Sigmoid colon (tissue), 7 donors: Measurements from ENCODE around the gene BLTP2. TPM values are rescaled to one million over a fixed set of nuclear protein-coding genes. Genes with fewer than 3 reads are reported as not detected.
A peak's percentile ranks its signal among the peaks of the same experiment; 100 is the strongest.

Source experiments
- DNase-seq: peaks from one replicate; pipeline ENCODE4 v3.0.0-alpha.2; 2019
- H3K27ac ChIP-seq, 4 donors: fragments of 200-600 bp; sonication (generic); one replicate each; pipeline ENCODE4 v1.5.1; 2016 to 2019; ENCODE audit warnings: mild to moderate bottlenecking in 1 of 4
- H3K27me3 ChIP-seq, 3 donors: fragments of 200-600 bp; sonication (generic); one replicate each; pipeline ENCODE4 v1.5.1; 2019; ENCODE audit warnings: mild to moderate bottlenecking in 1 of 3
- H3K36me3 ChIP-seq, 4 donors: fragments of 200-600 bp; sonication (generic); one replicate each; pipeline ENCODE4 v1.5.1; 2016 to 2019
- H3K4me1 ChIP-seq, 4 donors: fragments of 200-600 bp; sonication (generic); one replicate each; pipeline ENCODE4 v1.5.1; 2017 to 2019
- H3K4me3 ChIP-seq, 4 donors: fragments of 200-600 bp; sonication (generic); one replicate each; pipeline ENCODE4 v1.5.1; 2017 to 2019; ENCODE audit warnings: mild to moderate bottlenecking in 2 of 4, moderate library complexity in 1 of 4
- H3K9me3 ChIP-seq, 4 donors: fragments of 200-600 bp in 3 of 4; sonication (generic) in 3 of 4; one replicate each; pipeline versions ENCODE4 v1.5.1 to v1.6.1; 2013 to 2019
- CTCF ChIP-seq, 4 experiments: fragments of 450-650 bp in 3 of 4; fragments of 200-600 bp in 1 of 4; IDR thresholded peaks; one replicate each; pipeline ENCODE4 v1.5.1; 2016 to 2019; ENCODE audit warnings: antibody characterized with exemption in 4 of 4, mild to moderate bottlenecking in 3 of 4, moderate library complexity in 2 of 4
- EP300 ChIP-seq, 4 donors: sonication (generic); formaldehyde crosslinking; IDR thresholded peaks; one replicate each; pipeline ENCODE4 v1.6.1; 2017; ENCODE audit warnings: antibody characterized with exemption in 4 of 4
- POLR2A ChIP-seq, 2 donors: fragments of 450-650 bp; IDR thresholded peaks; one replicate each; pipeline ENCODE4 v1.6.1; 2016; ENCODE audit warnings: antibody characterized with exemption in 2 of 2, mild to moderate bottlenecking in 2 of 2, moderate library complexity in 2 of 2
- POLR2AphosphoS5 ChIP-seq, 4 donors: sonication (generic); formaldehyde crosslinking; IDR thresholded peaks; one replicate each; pipeline ENCODE4 v1.6.1; 2017; ENCODE audit warnings: antibody characterized with exemption in 4 of 4
- WGBS, 2 donors: extraction: QIAGEN DNeasy Blood & Tissue Kit; methylation state at CpG; one replicate each; pipeline ENCODE4 v1.1.7; 2013; 5-methylcytosine and 5-hydroxymethylcytosine counted together
- intact Hi-C: fragments of 100-400 bp; cut with DNase I; formaldehyde crosslinking; loops from one replicate; pipeline ENCODE4 v1.15.1; 2023
- polyA plus RNA-seq, 3 donors: library from polyadenylated mRNA; stranded (reverse); fragments of 200-250 nt; gene quantifications; one replicate each; pipeline ENCODE4 v1.2.3, GENCODE V29; 2013
- total RNA-seq, 4 donors: library from RNA; depleted of rRNA; stranded (reverse); fragments of >200 nt; gene quantifications; one replicate each; pipeline ENCODE4 v1.1.0, GENCODE V29; 2016
- donor health status: healthy with polysubstance abuse.
- donor health status: Bipolar disorder and iron deficiency.
- donor health status: healthy.

The BLTP2 gene
- total and polyA plus RNA-seq, 7 donors: 10.2 to 84.5 (median 71.0) TPM

DNA sequence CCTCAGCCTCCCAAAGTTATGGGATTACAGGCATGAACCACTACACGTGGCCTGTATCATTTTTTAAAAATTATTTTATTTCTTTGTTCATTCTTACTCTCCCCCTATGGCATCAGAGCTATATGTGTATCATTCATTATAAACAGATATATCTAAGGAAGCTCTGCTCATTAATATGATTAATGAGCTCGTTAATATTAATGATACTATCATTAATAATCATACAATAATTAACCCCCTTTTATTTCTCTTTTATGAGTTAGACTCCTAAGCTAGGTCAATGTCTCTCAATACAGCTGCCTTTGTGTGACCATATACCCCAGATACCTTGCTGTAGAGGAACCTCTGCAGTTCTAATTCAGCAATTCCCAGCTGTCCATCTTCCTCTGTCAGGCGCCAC is 26.5 kb downstream of the BLTP2 start:
- intact Hi-C loops: no loop called here
- no peak for DNase-seq
- H3K4me3 ChIP-seq: no peak overlapping the region
- no peaks in the 10 kb centered on the region for H3K9me3 ChIP-seq
- WGBS, 2 donors: 71 to 92% methylated on average over 3 of the region's 3 CpGs
- no peaks in the 10 kb centered on the region for H3K27me3 ChIP-seq
- H3K27ac ChIP-seq: no peak overlapping the region
- H3K4me1 ChIP-seq: no peaks in the 10 kb centered on the region
- peaks cover 53 to 99% (median 81%) of the 10 kb centered on the region in 4 donors for H3K36me3 ChIP-seq
- no peak for TF ChIP-seq POLR2AphosphoS5 (IDR thresholded peaks at IDR 0.05)
- TF ChIP-seq POLR2A (IDR thresholded peaks at IDR 0.05): no peak
- TF ChIP-seq CTCF (IDR thresholded peaks at IDR 0.05): no peak
- no peak for TF ChIP-seq EP300 (IDR thresholded peaks at IDR 0.05)

DNA sequence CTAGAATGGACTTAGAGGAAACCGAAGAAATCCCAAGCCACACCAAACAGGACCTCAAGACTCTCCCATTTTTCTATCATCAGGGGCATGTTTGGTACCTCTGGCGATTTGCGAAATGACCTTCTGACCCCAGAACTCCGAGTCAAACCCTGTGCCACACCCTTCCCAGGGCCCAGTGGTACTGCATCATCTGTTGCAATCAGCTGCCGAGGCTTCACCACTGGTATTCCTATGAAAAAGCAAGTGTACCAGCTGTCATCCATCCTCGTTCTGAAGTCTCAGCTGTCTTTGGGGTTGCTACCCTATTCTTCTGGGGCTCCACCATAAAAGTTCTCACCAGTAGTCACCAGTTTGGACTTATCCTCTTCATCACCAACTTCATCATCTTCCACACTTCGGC is 28.7 kb downstream of the BLTP2 start:
- intact Hi-C loops: no loop called here
- no peak for DNase-seq

GRCh38 chr17:28615260-28615940 is 29.6 kb downstream of the BLTP2 start:
- no peaks in the 10 kb centered on the region for H3K27me3 ChIP-seq
- H3K36me3 ChIP-seq: peaks cover 35 to 78% (median 56%) of the 10 kb centered on the region in 4 donors
- TF ChIP-seq EP300 (IDR thresholded peaks at IDR 0.05) (no peak), POLR2A (IDR thresholded peaks at IDR 0.05) (no peak), CTCF (IDR thresholded peaks at IDR 0.05) (no peak), POLR2AphosphoS5 (IDR thresholded peaks at IDR 0.05) (no peak)
- WGBS, 2 donors: 88 to 93% methylated on average over 4 of the region's 4 CpGs
- H3K4me1 ChIP-seq: no peaks in the 10 kb centered on the region
- H3K9me3 ChIP-seq: no peaks in the 10 kb centered on the region
- no peak overlapping the region for H3K27ac ChIP-seq
- intact Hi-C loops: no loop called here
- H3K4me3 ChIP-seq: no peak overlapping the region
- DNase-seq: no peak

More for the DNA sequence above, 28.7 kb downstream of the BLTP2 start:
- 75 to 86% methylated on average over 7 of the region's 7 CpGs for WGBS, 2 donors
- Histone ChIP-seq H3K4me1 (no peaks in the 10 kb centered on the region), H3K9me3 (no peaks in the 10 kb centered on the region), H3K36me3 (peaks cover 41 to 80% (median 65%) of the 10 kb centered on the region in 4 donors), H3K27ac (no peak overlapping the region), H3K4me3 (no peak overlapping the region), H3K27me3 (no peaks in the 10 kb centered on the region)
- no peak for TF ChIP-seq CTCF (IDR thresholded peaks at IDR 0.05)
- TF ChIP-seq POLR2AphosphoS5 (IDR thresholded peaks at IDR 0.05): no peak
- TF ChIP-seq EP300 (IDR thresholded peaks at IDR 0.05): no peak
- TF ChIP-seq POLR2A (IDR thresholded peaks at IDR 0.05): no peak

DNA sequence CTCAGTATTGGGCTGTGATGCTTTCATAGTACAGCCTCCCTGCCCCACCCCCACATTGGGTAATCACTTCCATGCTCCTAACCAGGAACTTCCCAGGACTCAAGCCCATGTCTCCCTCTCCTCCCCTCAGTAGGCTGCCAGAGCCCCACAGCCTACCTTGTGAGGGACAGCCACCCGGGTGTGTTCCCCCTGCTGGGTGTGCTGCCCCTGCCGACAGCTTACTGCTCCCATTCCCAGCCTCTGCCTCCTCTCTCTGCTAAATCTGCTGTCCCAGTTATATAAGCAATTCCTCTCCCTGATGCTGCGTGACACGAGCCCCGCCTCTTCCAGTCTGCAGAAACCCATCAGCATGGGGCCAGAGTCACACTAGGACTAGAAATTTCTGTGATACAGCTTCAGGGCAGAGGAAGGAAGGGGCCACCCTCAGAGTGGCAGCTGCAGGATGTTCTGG is 31.0 kb downstream of the BLTP2 start, which contains the start of gene RSKR:
Gene RSKR (minus strand): TSS at position 255 of the 451 bp plus-strand sequence. CDS start 24 bp downstream, at position 231.
- Histone ChIP-seq H3K27me3 (no peaks in the 10 kb centered on the region), H3K4me1 (no peaks in the 10 kb centered on the region), H3K27ac (no peak within 1 kb of the TSS), H3K4me3 (no peak within 1 kb of the TSS), H3K36me3 (peaks cover 29 to 69% (median 44%) of the 10 kb centered on the region in 4 donors), H3K9me3 (no peaks in the 10 kb centered on the region)
- no peak for DNase-seq
- 68 to 88% methylated on average over 5 of the region's 5 CpGs for WGBS, 2 donors
- intact Hi-C loops: loop anchor here (1.0 to 5.0 kb wide), 2 partner anchors 62 to 120 kb away; partner anchors contain the start of gene UNC119
- no peak for TF ChIP-seq POLR2A (IDR thresholded peaks at IDR 0.05)

DNA sequence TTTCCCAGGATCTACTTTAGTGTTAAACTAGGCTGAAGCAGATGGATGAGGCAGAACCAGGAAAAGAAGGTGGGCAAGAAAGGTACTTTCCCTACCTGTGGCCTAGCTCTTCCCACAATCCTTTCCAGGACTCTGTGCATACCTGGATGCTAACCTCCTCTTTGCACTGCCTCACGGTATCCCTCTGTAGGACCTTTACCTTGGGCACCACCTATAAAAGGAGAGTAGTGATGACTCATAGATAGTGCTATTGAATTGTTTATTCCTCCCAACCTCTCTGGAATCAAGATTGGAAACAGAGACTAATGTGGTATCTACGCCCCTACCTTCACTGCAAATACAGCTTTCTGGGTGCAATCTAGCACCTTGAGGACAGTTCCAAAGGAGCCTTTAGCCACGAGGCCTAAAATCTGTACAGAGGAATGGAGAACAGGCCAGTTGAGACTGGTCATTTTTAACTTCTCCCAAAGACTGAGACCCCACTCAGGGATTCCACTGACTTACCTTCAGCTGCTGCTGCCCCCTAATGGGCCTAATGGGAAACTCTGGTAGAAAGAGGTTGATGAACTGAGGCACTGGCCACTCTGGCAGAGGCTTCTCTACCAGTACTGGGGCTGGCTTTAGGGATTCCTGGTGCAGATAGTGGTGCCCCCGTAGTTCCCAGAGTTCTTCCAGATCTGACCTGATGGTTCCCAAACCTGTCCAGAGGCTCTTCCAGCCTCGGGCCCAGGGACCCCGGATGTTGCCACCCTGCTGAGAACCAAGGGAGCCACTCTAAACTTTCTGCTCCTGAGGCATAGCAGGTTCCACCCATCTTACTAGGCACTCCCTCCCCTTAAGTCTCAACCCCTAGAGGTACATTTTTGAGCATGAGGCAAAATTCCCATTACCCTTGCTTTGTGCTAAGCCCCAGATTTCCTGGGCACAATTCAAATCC is 31.8 kb downstream of the BLTP2 start:
- Histone ChIP-seq H3K27ac (no peak overlapping the region), H3K27me3 (no peaks in the 10 kb centered on the region), H3K36me3 (peaks cover 22 to 61% (median 37%) of the 10 kb centered on the region in 4 donors), H3K9me3 (no peaks in the 10 kb centered on the region), H3K4me3 (no peak overlapping the region), H3K4me1 (no peaks in the 10 kb centered on the region)
- WGBS, 2 donors: 81 to 87% methylated on average over 6 of the region's 6 CpGs
- TF ChIP-seq CTCF (IDR thresholded peaks at IDR 0.05) (peak; percentile 21 to 72 (median 48)), POLR2AphosphoS5 (IDR thresholded peaks at IDR 0.05) (no peak), POLR2A (IDR thresholded peaks at IDR 0.05) (no peak), EP300 (IDR thresholded peaks at IDR 0.05) (no peak)
- intact Hi-C loops: loop anchor here (1.0 to 5.0 kb wide), 2 partner anchors 61 to 119 kb away; partner anchors contain the start of gene UNC119
- no peak for DNase-seq
